ENCODE measurements around the gene QKI.
A peak's percentile ranks its signal among the peaks of the same experiment; 100 is the strongest.
"Not testable (repeated sequence)": the region's sequence is repeated elsewhere in the genome, so short reads cannot be mapped to it uniquely, and the experiment has no call there.

Gene QKI

DNA sequence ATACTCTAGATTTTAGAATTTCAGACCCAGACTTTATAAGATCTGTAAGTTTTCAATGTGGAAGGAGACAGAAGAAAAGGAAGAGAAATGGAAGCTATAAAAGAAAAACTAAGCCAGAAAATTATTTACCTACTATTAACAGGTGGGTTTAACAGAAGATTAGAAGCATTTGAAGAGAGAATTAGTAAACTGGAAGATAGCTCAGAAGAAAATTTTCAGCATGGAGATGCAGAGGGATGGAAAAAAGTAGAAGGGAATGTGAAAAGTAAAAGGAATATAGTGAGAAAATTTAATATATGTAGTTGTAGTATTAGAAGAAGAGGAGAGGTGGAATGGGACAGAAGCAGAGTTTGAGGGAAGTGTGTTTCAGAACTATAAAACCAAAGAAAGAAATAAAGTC lies 56.1 kb downstream of the QKI start:
- Histone ChIP-seq H3K36me3 (ENCODE audit: control insufficient read depth, insufficient read depth, low read length) (no peaks in the 10 kb centered on the region), H3K27ac (ENCODE audit: insufficient read depth, low read depth, low read length, poor library complexity, severe bottlenecking) (no peak overlapping the region), H3K27me3 (ENCODE audit: control insufficient read depth, insufficient read depth, low read length, poor library complexity, severe bottlenecking) (no peaks in the 10 kb centered on the region), H3K9me3 (ENCODE audit: control insufficient read depth, low read length) (peaks cover 3% of the 10 kb centered on the region), H3K4me1 (ENCODE audit: control insufficient read depth, insufficient read depth, low read length) (peaks cover 2% of the 10 kb centered on the region), H3K4me3 (ENCODE audit: insufficient read depth, low read depth, low read length) (no peak overlapping the region)

DNA sequence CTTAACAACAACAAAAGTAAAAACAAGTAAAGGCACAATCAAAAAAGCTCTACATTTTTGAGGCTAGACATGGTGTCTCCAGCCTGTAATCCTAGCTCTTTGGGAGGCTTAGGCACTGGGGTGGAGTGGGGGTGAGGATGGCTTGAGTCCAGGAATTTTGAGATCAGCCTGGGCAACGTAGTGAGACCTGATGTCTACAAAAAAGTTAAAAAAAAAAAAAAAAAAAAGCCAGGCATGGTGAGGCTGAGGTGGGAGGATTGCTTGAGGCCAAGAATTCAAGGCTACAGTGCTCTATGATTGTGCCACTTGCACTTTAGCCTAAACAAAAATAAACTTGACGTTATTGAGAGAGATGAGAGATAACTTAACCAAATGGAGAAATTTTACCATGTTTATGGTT lies 60.1 kb downstream of the QKI start:
- Histone ChIP-seq H3K36me3 (ENCODE audit: control insufficient read depth, insufficient read depth, low read length) (no peaks in the 10 kb centered on the region), H3K9me3 (ENCODE audit: control insufficient read depth, low read length) (no peaks in the 10 kb centered on the region)

DNA sequence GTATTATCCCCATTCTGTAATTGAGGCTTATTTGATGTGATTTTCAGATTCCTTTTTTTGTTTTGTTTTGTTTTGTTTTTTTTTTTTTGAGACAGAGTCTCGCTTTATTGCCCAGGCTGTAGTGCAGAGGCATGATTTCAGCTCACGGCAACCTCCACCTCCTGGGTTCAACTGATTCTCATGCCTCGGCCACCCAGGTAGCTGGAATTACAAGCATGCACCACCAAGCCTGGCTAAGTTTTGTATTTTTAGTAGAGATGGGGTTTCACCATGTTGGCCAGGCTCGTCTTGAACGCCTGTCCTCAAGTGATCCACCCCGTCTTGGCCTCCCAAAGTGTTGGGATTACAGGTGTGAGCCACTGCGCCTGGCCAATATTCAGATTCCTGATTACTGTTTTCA lies 62.4 kb downstream of the QKI start:
- 82 to 84% methylated on average over 7 of the region's 7 CpGs for WGBS, 2 experiments
- peaks cover 16% of the 10 kb centered on the region for H3K4me1 ChIP-seq (ENCODE audit: control insufficient read depth, insufficient read depth, low read length)
- not testable (repeated sequence) for H3K27ac ChIP-seq (ENCODE audit: insufficient read depth, low read depth, low read length, poor library complexity, severe bottlenecking); H3K9me3 ChIP-seq (ENCODE audit: control insufficient read depth, low read length); H3K36me3 ChIP-seq (ENCODE audit: control insufficient read depth, insufficient read depth, low read length); H3K4me3 ChIP-seq (ENCODE audit: insufficient read depth, low read depth, low read length); H3K27me3 ChIP-seq (ENCODE audit: control insufficient read depth, insufficient read depth, low read length, poor library complexity, severe bottlenecking)

More for the DNA sequence above, 60.1 kb downstream of the QKI start:
- no peak overlapping the region for H3K4me3 ChIP-seq (ENCODE audit: insufficient read depth, low read depth, low read length)
- H3K27ac ChIP-seq (ENCODE audit: insufficient read depth, low read depth, low read length, poor library complexity, severe bottlenecking): no peak overlapping the region
- WGBS, 2 experiments: 100% methylated on average over 2 of the region's 2 CpGs
- H3K27me3 ChIP-seq (ENCODE audit: control insufficient read depth, insufficient read depth, low read length, poor library complexity, severe bottlenecking): no peaks in the 10 kb centered on the region
- H3K4me1 ChIP-seq (ENCODE audit: control insufficient read depth, insufficient read depth, low read length): peaks cover 16% of the 10 kb centered on the region

DNA sequence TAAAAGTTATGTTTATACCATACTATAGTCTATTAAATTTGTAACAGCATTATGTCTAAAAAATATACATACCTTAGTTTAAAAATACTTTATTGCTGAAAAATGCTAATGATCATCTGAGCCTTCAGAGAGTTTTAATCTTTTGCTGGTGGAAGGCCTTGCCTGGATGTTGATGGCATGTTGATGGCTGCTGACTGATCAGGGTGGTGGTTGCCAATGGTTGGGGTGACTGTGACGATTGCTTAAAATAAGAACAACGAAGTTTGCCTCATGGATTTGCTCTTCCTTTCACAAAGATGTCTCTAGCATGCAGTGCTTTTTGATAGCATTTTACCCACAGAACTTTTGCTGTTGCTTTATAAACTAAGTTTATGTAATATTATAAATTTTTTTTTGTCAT lies 68.6 kb downstream of the QKI start:
- H3K9me3 ChIP-seq (ENCODE audit: control insufficient read depth, low read length): no peaks in the 10 kb centered on the region
- no peak overlapping the region for H3K27ac ChIP-seq (ENCODE audit: insufficient read depth, low read depth, low read length, poor library complexity, severe bottlenecking)
- H3K27me3 ChIP-seq (ENCODE audit: control insufficient read depth, insufficient read depth, low read length, poor library complexity, severe bottlenecking): no peaks in the 10 kb centered on the region
- H3K4me3 ChIP-seq (ENCODE audit: insufficient read depth, low read depth, low read length): no peak overlapping the region
- H3K36me3 ChIP-seq (ENCODE audit: control insufficient read depth, insufficient read depth, low read length): no peaks in the 10 kb centered on the region
- no peaks in the 10 kb centered on the region for H3K4me1 ChIP-seq (ENCODE audit: control insufficient read depth, insufficient read depth, low read length)
- 83 to 95% methylated on average over 2 of the region's 2 CpGs for whole genome bisulfite sequencing, 2 experiments

DNA sequence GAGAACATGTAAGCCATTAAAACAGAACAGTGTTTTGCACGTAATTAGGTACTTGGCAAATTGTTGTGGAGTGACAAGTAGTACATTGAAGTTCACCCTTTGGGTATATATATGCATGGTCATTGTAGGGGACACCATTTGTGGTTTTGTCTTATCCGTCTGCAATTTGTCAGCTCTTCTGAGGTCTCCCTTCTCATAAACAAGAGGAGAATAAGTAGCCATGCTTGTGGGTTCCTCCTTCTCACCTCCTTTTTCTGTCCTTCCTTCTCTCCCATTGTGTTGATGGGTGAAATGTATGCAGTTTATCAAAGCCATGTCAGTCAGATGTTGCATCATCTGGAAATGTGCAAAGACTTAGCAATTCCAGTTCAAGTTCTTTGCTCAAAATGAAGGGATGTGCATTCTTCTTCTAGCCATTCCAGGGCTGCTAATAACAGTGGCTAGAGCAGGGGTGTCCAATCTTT lies 70.9 kb downstream of the QKI start:
- no peaks in the 10 kb centered on the region for H3K36me3 ChIP-seq (ENCODE audit: control insufficient read depth, insufficient read depth, low read length)
- H3K9me3 ChIP-seq (ENCODE audit: control insufficient read depth, low read length): no peaks in the 10 kb centered on the region
- H3K27ac ChIP-seq (ENCODE audit: insufficient read depth, low read depth, low read length, poor library complexity, severe bottlenecking): no peak overlapping the region
- H3K4me1 ChIP-seq (ENCODE audit: control insufficient read depth, insufficient read depth, low read length): no peaks in the 10 kb centered on the region
- no peaks in the 10 kb centered on the region for H3K27me3 ChIP-seq (ENCODE audit: control insufficient read depth, insufficient read depth, low read length, poor library complexity, severe bottlenecking)
- whole genome bisulfite sequencing, 2 experiments: 93 to 100% methylated on average over 2 of the region's 2 CpGs
- H3K4me3 ChIP-seq (ENCODE audit: insufficient read depth, low read depth, low read length): no peak overlapping the region

DNA sequence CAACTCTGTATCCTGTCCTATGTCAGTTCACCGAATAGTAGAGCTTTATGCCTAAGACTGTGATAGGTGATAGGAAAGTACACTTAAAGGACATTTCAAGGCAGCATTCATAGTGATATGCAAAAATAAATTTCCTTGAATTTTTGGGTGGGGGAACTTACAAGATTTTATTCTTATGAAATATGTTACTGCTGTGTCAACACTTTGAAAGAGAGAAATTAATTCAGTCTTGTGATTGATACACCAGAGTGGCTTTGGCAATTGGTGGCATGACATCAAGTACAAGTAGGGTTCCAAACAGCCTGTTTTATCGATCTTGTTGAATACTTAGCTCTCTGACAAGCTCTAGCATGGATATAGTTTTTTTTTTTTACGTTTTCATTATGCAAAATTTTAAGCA lies 72.3 kb downstream of the QKI start:
- H3K4me1 ChIP-seq (ENCODE audit: control insufficient read depth, insufficient read depth, low read length): no peaks in the 10 kb centered on the region
- H3K36me3 ChIP-seq (ENCODE audit: control insufficient read depth, insufficient read depth, low read length): no peaks in the 10 kb centered on the region
- H3K27me3 ChIP-seq (ENCODE audit: control insufficient read depth, insufficient read depth, low read length, poor library complexity, severe bottlenecking): no peaks in the 10 kb centered on the region
- WGBS, 2 experiments: 69 to 94% methylated on average over 2 to 3 of the region's 3 CpGs
- no peak overlapping the region for H3K27ac ChIP-seq (ENCODE audit: insufficient read depth, low read depth, low read length, poor library complexity, severe bottlenecking)
- no peaks in the 10 kb centered on the region for H3K9me3 ChIP-seq (ENCODE audit: control insufficient read depth, low read length)
- no peak overlapping the region for H3K4me3 ChIP-seq (ENCODE audit: insufficient read depth, low read depth, low read length)

DNA sequence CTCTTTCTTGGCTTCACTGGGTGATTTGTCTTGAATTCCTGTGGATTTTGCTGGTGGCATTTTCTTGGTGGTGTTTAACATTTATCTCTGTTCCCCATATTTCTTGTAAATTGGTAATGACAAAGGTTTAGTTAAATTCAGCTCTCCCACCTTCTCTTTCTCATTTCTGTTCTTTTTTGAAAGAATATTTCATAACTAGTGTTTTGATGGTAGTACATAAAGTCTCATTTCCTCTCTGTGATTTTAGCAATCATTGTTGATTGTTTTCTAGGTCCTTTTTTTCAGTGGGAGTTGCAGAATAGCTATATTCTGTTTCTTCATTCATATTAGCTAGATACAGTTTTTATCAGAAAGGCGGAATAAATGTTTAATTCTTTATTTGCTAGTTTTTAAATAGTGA lies 73.1 kb downstream of the QKI start:
- no peak overlapping the region for H3K27ac ChIP-seq (ENCODE audit: insufficient read depth, low read depth, low read length, poor library complexity, severe bottlenecking)
- no peaks in the 10 kb centered on the region for H3K4me1 ChIP-seq (ENCODE audit: control insufficient read depth, insufficient read depth, low read length)
- H3K4me3 ChIP-seq (ENCODE audit: insufficient read depth, low read depth, low read length): no peak overlapping the region
- no peaks in the 10 kb centered on the region for H3K36me3 ChIP-seq (ENCODE audit: control insufficient read depth, insufficient read depth, low read length)
- H3K9me3 ChIP-seq (ENCODE audit: control insufficient read depth, low read length): no peaks in the 10 kb centered on the region
- no peaks in the 10 kb centered on the region for H3K27me3 ChIP-seq (ENCODE audit: control insufficient read depth, insufficient read depth, low read length, poor library complexity, severe bottlenecking)
- 100% methylated on average over 1 of the region's 1 CpG for WGBS, 2 experiments

DNA sequence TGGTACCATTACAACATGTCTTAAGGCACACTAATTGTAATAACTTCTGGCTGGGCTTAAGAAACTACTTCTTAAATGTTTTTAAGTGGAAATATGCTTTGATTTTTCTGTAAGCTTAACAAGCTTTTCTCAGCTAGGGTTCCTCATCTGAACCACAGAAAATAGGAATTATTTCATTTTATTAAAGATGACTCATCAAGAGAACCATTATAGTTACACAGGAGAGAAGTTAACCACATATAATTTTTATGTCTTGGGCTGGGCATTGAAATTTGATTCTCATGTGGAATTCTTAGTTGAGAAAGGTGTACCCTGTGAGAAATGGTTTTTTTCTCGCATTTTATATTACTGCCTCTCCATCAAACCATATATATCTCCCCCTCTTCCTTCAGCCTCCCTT lies 75.1 kb downstream of the QKI start:
- H3K4me3 ChIP-seq (ENCODE audit: insufficient read depth, low read depth, low read length): no peak overlapping the region

DNA sequence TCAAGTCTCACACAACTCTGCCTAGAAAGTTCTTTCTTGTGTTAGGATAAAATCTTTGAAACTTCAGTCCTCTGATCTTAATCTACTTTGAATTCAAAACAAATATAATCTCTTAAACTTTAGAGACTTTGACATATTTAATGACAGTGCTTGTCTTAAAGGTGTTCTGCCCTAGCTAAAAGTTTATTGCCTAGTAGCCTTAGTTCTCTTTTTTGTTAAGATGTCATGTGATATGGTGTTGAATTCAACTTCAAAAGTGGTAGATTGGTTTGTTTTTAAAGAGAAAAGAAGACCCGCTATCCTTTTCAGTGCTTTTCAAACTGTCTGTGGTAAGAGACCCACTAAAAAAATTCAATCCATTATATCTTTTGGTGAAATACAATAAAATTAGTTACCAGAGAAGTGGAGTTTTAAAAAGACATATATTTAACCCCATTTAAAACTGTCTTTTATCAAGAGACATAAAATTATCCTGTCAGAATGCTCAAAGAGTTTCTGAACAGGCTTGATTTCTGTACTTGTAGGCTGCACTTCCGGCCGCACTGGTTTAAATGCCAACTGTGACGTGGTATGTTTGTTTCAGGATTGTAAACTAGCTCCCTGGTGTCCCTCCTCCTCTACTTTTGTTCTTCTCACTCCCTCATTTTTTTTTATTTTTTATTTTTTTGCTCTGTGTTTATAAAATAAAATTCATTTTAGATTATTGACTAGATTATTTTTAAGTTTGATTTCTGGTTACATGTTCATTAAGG lies 76.5 kb downstream of the QKI start:
- WGBS, 2 experiments: 73 to 83% methylated on average over 2 to 3 of the region's 4 CpGs
- no peak overlapping the region for H3K4me3 ChIP-seq (ENCODE audit: insufficient read depth, low read depth, low read length)
- H3K27me3 ChIP-seq (ENCODE audit: control insufficient read depth, insufficient read depth, low read length, poor library complexity, severe bottlenecking): no peaks in the 10 kb centered on the region
- H3K9me3 ChIP-seq (ENCODE audit: control insufficient read depth, low read length): no peaks in the 10 kb centered on the region
- no peaks in the 10 kb centered on the region for H3K4me1 ChIP-seq (ENCODE audit: control insufficient read depth, insufficient read depth, low read length)
- H3K27ac ChIP-seq (ENCODE audit: insufficient read depth, low read depth, low read length, poor library complexity, severe bottlenecking): peak overlapping the region; percentile 53
- no peaks in the 10 kb centered on the region for H3K36me3 ChIP-seq (ENCODE audit: control insufficient read depth, insufficient read depth, low read length)

More for the DNA sequence above, 75.1 kb downstream of the QKI start:
- H3K4me1 ChIP-seq (ENCODE audit: control insufficient read depth, insufficient read depth, low read length): no peaks in the 10 kb centered on the region
- no CpG with 5 or more reads among the region's 1 CpG for WGBS, 2 experiments
- no peak overlapping the region for H3K27ac ChIP-seq (ENCODE audit: insufficient read depth, low read depth, low read length, poor library complexity, severe bottlenecking)
- H3K9me3 ChIP-seq (ENCODE audit: control insufficient read depth, low read length): no peaks in the 10 kb centered on the region
- H3K36me3 ChIP-seq (ENCODE audit: control insufficient read depth, insufficient read depth, low read length): no peaks in the 10 kb centered on the region
- H3K27me3 ChIP-seq (ENCODE audit: control insufficient read depth, insufficient read depth, low read length, poor library complexity, severe bottlenecking): no peaks in the 10 kb centered on the region

DNA sequence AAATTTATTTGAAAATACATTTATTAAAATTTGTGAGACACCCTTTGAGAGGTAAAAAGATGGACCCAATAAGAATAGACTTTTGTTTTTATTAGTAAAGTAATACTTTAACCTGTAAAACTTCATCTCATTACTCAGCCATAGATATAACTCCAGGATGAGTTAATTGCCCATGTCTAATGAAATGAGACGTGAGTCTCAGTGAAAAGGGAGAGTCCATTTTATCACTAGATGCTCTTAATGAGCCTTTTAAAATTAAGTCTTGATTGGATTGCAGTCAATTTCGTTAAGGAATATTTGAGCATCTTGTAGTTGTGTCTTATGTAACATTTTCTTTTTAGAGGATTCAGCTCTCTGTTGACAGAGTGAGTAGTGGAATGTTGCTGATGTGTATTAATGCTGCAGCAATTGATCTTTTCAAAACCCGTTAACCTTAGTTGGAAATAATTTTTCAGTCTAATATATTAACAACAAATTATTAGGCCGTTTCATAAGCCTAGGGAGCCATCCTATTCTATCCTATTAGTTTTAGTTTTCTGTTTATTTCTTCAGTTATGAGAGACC lies 77.3 kb downstream of the QKI start:
- WGBS, 2 experiments: 85 to 91% methylated on average over 2 of the region's 4 CpGs
- Histone ChIP-seq H3K36me3 (ENCODE audit: control insufficient read depth, insufficient read depth, low read length) (no peaks in the 10 kb centered on the region), H3K27ac (ENCODE audit: insufficient read depth, low read depth, low read length, poor library complexity, severe bottlenecking) (no peak overlapping the region)

More for the DNA sequence above, 77.3 kb downstream of the QKI start:
- no peaks in the 10 kb centered on the region for H3K4me1 ChIP-seq (ENCODE audit: control insufficient read depth, insufficient read depth, low read length)
- no peaks in the 10 kb centered on the region for H3K27me3 ChIP-seq (ENCODE audit: control insufficient read depth, insufficient read depth, low read length, poor library complexity, severe bottlenecking)
- H3K9me3 ChIP-seq (ENCODE audit: control insufficient read depth, low read length): no peaks in the 10 kb centered on the region
- H3K4me3 ChIP-seq (ENCODE audit: insufficient read depth, low read depth, low read length): no peak overlapping the region

Data from ectodermal cell (in vitro differentiated cells).